HepG2 (cell line): Measurements from ENCODE around the gene LSM5.

Source experiments
- CEBPB ChIP-seq: IDR thresholded peaks from 2 replicates; pipeline ENCODE4 v1.6.1; 2011; ENCODE audit warnings: low read depth, low read length, improper control_type of control experiment, borderline replicate concordance
- CTCF ChIP-seq: sonication (generic); formaldehyde crosslinking; IDR thresholded peaks from 2 replicates; pipeline ENCODE4 v1.5.0; 2020; ENCODE audit warnings: mild to moderate bottlenecking, missing genetic modification reagents, moderate library complexity
- GATAD2A ChIP-seq: IDR thresholded peaks from 2 replicates; pipeline ENCODE4 v1.6.1; 2016
- MBNL3 ChIP-seq: fragments of 250-450 bp; sonication (Bioruptor Pico); conservative IDR thresholded peaks from 2 replicates; pipeline ENCODE4 v1.8.0; 2022; ENCODE audit warnings: mild to moderate bottlenecking, inconsistent platforms
- NFKB2 ChIP-seq: sonication (generic); formaldehyde crosslinking; IDR thresholded peaks from 2 replicates; pipeline ENCODE4 v1.4.0; 2020; ENCODE audit warnings: missing genetic modification reagents, borderline replicate concordance
- SMAD1 ChIP-seq: sonication (generic); formaldehyde crosslinking; IDR thresholded peaks from 2 replicates; pipeline ENCODE4 v1.4.0; 2020; ENCODE audit warnings: missing genetic modification reagents, low read depth, mild to moderate bottlenecking, borderline replicate concordance
- SMC3 ChIP-seq: IDR thresholded peaks from 2 replicates; pipeline ENCODE4 v1.6.1; 2011; ENCODE audit warnings: low read length, improper control_type of control experiment
- ZBTB33 ChIP-seq: sonication (generic); formaldehyde crosslinking; IDR thresholded peaks from 2 replicates; pipeline ENCODE4 v1.4.0; 2020; ENCODE audit warnings: missing genetic modification reagents
- ZFX ChIP-seq: sonication (generic); formaldehyde crosslinking; IDR thresholded peaks from 2 replicates; pipeline ENCODE4 v1.4.0; 2020; ENCODE audit warnings: mild to moderate bottlenecking, low read depth, missing genetic modification reagents, moderate library complexity
- ZNF589 ChIP-seq: sonication (generic); formaldehyde crosslinking; conservative IDR thresholded peaks from 2 replicates; pipeline ENCODE4 v1.8.0; 2022; ENCODE audit warnings: mild to moderate bottlenecking, moderate library complexity, missing genetic modification reagents

GRCh38 chr7:32507414-32507813 lies 17.2 kb upstream of the LSM5 start:
- TF ChIP-seq ZFX (CRISPR knock-in tag) (no peak), CTCF (no peak), SMC3 (no peak), SMAD1 (CRISPR knock-in tag) (no peak), MBNL3 (no peak), ZNF589 (CRISPR knock-in tag) (no peak), GATAD2A (CRISPR knock-in tag) (no peak), NFKB2 (CRISPR knock-in tag) (no peak), CEBPB (no peak), ZBTB33 (CRISPR knock-in tag) (no peak)
